Activated T-helper 2 cell treated with anti-CD3 and anti-CD28 coated beads, Interferon-gamma antibody, Interleukin-2, Interleukin-4, amounts not matched to agents 10 μg/mL and 5 μg/mL and 100 μg/mL, durations not matched to agents 14 hours and 24 hours and 36 hours (primary cell): ENCODE results near the gene MPC1. TPM values are rescaled to one million over a fixed set of nuclear protein-coding genes. Genes with fewer than 3 reads are reported as not detected.
"Not testable (repeated sequence)": the region's sequence is repeated elsewhere in the genome, so short reads cannot be mapped to it uniquely, and the experiment has no call there.

ENCODE experiments used
- DNase-seq: peaks from one replicate; pipeline ENCODE4 v3.0.0; 2021; ENCODE audit warnings: low spot score
- H3K27ac Mint-ChIP-seq: one replicate; pipeline ENCODE4 v1.8.0; 2021; ENCODE audit warnings: mixed read lengths
- H3K27me3 Mint-ChIP-seq: one replicate; pipeline ENCODE4 v1.8.0; 2021; ENCODE audit warnings: low read depth, mixed read lengths
- H3K36me3 Mint-ChIP-seq: one replicate; pipeline ENCODE4 v1.8.0; 2021; ENCODE audit warnings: low read depth, mixed read lengths
- H3K4me1 Mint-ChIP-seq: one replicate; pipeline ENCODE4 v1.8.0; 2021; ENCODE audit warnings: low read depth, mixed read lengths
- H3K4me3 Mint-ChIP-seq: one replicate; pipeline ENCODE4 v1.8.0; 2021; ENCODE audit warnings: low read depth, mild to moderate bottlenecking, moderate library complexity, mixed read lengths
- H3K9me3 Mint-ChIP-seq: one replicate; pipeline ENCODE4 v1.8.0; 2021; ENCODE audit warnings: mixed read lengths
- intact Hi-C: fragments of 100-400 bp; cut with micrococcal nuclease; formaldehyde crosslinking; loops from one replicate; pipeline ENCODE4 v1.15.1; 2023
- total RNA-seq: library from RNA; stranded (reverse); gene quantifications from 2 replicates; pipeline ENCODE4 v1.2.3, GENCODE V29; 2022

Gene MPC1
- total RNA-seq, 1 donor from 2014 or later, result 20.3 TPM

DNA sequence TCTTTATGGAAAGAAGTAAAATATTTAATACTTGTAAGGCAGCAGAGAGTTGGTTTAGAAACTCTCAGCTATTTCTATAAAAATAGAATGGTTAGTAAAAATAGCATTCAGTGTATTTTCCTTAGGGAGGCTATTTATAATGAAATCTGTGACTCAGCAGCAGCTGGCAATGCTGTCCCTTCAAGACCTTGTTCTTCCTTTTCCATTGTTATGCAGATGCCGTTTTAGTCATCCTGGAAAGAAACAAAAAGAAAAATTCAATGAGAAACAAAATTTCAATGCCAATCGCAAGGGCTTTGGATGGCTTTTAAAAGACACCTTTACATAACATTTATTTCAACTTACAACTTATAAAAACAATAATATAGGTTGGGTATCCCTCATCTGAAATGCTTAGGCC, 17.5 kb downstream of the MPC1 start:
- intact Hi-C loops, result no loop called here
- Mint-ChIP-seq H3K4me1 (no peaks in the 10 kb centered on the region), H3K27me3 (peaks cover under 1% of the 10 kb centered on the region), H3K9me3 (no peaks in the 10 kb centered on the region), H3K36me3 (peaks cover 2% of the 10 kb centered on the region), H3K4me3 (no peak overlapping the region), H3K27ac (no peak overlapping the region)
- no peak for DNase-seq

DNA sequence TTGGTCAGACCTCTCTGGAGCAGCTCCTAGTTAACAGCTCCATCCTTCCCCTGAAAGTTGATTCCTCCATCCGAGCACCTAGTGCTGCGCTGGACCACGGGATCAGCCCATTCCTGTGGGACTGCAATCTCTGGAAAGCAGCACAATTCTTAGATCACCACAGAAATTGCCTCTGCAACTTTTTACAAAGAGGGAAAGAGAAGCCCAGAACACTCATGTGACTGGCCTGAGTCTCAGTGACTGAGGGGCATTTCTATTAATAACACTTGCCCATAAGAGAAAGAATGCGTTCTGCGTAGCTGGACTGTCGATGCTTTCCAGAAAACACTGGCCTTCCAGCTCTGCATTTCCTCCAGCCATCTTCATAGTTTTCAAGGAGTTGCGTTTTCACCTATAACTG, 18.3 kb downstream of the MPC1 start:
- H3K4me3 Mint-ChIP-seq, result no peak overlapping the region
- intact Hi-C loops, result no loop called here

DNA sequence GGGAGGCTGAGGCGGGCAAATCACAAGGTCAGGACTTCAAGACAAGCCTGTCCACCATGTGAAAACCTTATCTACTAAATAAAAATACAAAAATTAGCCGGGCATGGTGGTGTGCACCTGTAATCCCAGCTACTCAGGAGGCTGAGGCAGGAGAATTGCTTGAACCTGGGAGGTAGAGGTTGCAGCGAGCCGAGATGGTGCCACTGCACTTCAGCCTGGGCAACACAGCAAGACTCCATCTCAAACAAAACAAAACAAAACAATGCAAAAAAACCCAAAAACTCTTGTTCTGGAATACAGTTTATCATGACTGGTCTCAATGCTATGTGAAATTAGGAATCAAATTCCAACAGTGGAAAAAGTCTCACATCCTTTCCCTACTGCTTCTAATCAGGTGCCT, 20.3 kb downstream of the MPC1 start:
- intact Hi-C loops, H3K27ac Mint-ChIP-seq, H3K4me1 Mint-ChIP-seq, H3K4me3 Mint-ChIP-seq, DNase-seq, H3K9me3 Mint-ChIP-seq, H3K36me3 Mint-ChIP-seq: not testable (repeated sequence)
- H3K27me3 Mint-ChIP-seq, result peaks cover 21% of the 10 kb centered on the region

More for the DNA sequence above, 18.3 kb downstream of the MPC1 start:
- DNase-seq, result no peak
- Mint-ChIP-seq H3K4me1 (no peaks in the 10 kb centered on the region), H3K9me3 (no peaks in the 10 kb centered on the region), H3K36me3 (peaks cover 2% of the 10 kb centered on the region), H3K27ac (no peak overlapping the region), H3K27me3 (peaks cover 8% of the 10 kb centered on the region)

DNA sequence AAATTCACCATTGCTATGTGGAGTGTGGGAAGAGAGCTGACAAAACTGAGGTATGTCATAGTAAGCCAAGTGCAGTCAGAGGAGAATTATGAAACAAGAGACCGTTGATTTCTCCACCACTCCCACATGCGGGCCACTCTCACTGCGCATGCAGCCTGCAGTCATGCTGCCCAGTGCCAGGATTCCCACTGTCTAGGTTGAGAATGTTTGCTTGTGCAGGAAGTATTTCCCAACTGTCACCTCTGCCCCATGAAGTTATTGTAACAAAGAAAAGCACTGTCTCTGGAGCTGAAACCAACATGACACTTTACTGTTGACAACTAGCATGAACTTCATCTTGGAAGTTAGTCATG, 21.7 kb downstream of the MPC1 start:
- peaks cover 4% of the 10 kb centered on the region for H3K9me3 Mint-ChIP-seq
- intact Hi-C loops, result no loop called here
- peaks cover 2% of the 10 kb centered on the region for H3K36me3 Mint-ChIP-seq
- no peak overlapping the region for H3K27ac Mint-ChIP-seq
- peaks cover 24% of the 10 kb centered on the region for H3K27me3 Mint-ChIP-seq
- H3K4me1 Mint-ChIP-seq, result no peaks in the 10 kb centered on the region
- H3K4me3 Mint-ChIP-seq, result no peak overlapping the region
- no peak for DNase-seq

DNA sequence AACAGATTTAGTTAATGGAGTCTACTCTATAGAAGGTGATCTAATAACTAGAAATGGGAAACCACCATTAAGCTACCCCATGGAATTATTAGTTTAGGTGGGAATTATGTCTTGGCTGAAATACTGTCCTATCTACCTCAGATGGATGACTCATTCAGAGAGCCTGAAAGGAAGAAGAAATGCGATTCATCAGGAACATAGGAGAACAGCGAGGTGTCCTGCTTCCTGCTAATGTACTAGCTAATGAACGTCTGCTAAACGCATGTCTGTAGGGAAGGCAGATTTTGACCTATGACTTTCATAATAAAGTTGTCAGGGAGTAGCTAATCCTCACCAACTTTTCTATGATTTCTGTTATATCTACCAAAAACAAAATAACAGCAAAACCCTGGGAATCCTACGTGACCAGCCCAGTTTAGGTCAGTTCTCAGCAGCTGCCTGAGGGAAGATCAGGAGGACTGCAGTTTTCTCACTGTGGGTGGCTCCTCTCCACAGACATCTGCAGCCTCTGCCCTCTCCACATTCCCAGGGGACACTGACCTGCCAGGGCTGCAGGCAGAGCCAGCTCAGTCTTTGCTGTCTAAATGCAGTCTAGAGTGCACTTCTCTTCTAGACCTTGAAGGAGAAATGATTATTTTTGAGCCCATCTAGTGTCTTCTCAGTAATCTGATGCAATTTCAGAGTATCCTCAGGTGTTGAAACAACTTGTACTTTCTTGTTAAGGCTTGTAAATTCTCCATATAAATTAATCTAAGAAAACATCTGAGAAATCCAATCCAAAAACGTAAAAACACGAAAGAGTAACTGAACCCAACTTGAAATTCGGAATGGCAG, 22.3 kb downstream of the MPC1 start:
- Mint-ChIP-seq H3K36me3 (no peaks in the 10 kb centered on the region), H3K27ac (no peak overlapping the region), H3K4me3 (no peak overlapping the region), H3K9me3 (peaks cover 4% of the 10 kb centered on the region), H3K27me3 (peaks cover 24% of the 10 kb centered on the region), H3K4me1 (no peaks in the 10 kb centered on the region)
- intact Hi-C loops, result no loop called here
- DNase-seq, result no peak

DNA sequence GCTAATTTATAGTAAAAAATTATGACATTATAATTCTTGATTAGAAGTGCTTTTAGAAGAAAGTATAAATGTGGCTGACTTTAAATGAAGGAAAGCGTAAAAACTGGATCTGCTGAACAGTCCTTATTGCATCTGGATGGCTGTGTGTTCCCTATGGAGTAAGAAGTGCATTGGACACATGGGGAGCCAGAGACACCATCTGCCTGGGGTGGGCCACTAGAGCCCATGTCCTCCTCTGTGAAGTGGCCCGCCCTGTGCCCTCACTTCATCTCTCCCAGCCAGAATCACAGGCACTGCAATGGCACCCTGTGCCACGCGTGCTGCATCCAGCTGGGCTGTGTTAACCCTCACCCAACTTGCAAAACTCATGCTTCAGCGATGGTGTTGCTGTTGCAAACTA, 27.2 kb downstream of the MPC1 start:
- no peak for DNase-seq
- H3K27me3 Mint-ChIP-seq, result peaks cover 42% of the 10 kb centered on the region
- no peaks in the 10 kb centered on the region for H3K36me3 Mint-ChIP-seq
- H3K4me1 Mint-ChIP-seq, result peaks cover 6% of the 10 kb centered on the region
- H3K27ac Mint-ChIP-seq, result no peak overlapping the region
- intact Hi-C loops, result no loop called here
- H3K4me3 Mint-ChIP-seq, result no peak overlapping the region
- peaks cover 15% of the 10 kb centered on the region for H3K9me3 Mint-ChIP-seq

DNA sequence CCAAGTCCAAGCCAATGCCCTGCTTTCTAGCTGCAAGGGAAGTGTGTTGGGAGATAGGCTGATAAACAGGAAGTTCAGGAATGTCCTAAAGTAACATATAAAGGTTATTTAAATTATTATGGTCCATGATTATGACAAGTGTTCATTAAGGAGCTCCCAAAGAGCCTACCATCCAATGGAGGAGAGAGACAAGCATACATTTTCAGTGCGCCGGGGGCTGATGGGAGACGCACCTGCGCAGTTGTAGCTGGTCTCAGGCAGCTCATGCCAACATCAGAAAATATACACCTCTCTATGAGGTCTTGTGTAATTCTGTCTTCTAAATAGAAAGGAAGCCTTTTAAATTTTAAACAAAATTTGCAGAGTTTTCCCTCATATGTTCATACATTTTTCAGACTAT, 27.8 kb downstream of the MPC1 start:
- Mint-ChIP-seq H3K4me3 (no peak overlapping the region), H3K4me1 (peaks cover 6% of the 10 kb centered on the region), H3K27ac (no peak overlapping the region), H3K36me3 (no peaks in the 10 kb centered on the region), H3K27me3 (peaks cover 39% of the 10 kb centered on the region), H3K9me3 (peaks cover 18% of the 10 kb centered on the region)
- intact Hi-C loops, result no loop called here
- no peak for DNase-seq

DNA sequence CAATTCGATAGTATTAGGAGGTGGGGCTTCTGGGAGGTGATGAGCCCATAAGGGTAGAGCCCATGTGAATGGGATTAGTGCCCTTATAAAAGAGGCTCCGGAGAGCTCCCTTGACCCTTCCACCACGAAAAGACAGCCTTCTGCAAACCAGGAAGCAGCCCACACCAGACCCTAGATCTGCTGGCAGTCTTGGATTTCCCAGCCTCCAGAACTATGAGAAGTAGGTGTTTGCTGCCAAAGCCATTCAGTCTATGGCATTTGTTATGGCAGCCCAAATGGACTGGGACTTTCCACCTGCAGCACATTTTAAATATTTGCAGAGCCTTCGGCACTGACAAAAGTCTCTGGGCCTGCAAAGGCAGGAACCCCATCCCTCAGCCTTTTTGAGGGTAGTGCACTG, 28.6 kb downstream of the MPC1 start:
- Mint-ChIP-seq H3K27me3 (peaks cover 31% of the 10 kb centered on the region), H3K4me3 (no peak overlapping the region), H3K9me3 (peaks cover 26% of the 10 kb centered on the region), H3K4me1 (peaks cover 6% of the 10 kb centered on the region), H3K27ac (no peak overlapping the region), H3K36me3 (peaks cover 4% of the 10 kb centered on the region)
- intact Hi-C loops, result no loop called here
- DNase-seq, result no peak

DNA sequence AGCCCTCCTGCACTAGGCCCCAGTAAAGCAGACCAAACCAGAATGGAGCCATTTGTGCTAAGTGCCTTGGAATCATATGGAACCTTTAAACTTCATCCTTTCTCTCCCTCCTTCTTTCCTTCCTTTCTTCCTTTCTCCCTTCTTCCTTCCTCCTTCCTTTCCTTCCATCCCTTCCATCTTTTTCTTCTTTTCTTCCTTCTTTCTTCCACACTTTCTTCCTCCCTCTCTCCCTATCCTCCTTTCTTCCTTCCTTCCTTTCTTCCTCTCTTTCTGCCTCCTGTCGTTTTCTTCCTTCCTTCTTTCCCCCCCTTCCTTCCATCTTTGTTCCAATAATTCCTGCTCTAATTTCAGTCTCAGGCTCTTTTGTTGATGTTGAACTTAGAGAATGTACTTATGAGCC, 29.2 kb downstream of the MPC1 start:
- peaks cover 26% of the 10 kb centered on the region for H3K9me3 Mint-ChIP-seq
- intact Hi-C loops, result no loop called here
- peaks cover 4% of the 10 kb centered on the region for H3K36me3 Mint-ChIP-seq
- no peak for DNase-seq
- H3K4me3 Mint-ChIP-seq, result no peak overlapping the region
- peaks cover 28% of the 10 kb centered on the region for H3K27me3 Mint-ChIP-seq
- H3K27ac Mint-ChIP-seq, result no peak overlapping the region
- peaks cover 6% of the 10 kb centered on the region for H3K4me1 Mint-ChIP-seq

DNA sequence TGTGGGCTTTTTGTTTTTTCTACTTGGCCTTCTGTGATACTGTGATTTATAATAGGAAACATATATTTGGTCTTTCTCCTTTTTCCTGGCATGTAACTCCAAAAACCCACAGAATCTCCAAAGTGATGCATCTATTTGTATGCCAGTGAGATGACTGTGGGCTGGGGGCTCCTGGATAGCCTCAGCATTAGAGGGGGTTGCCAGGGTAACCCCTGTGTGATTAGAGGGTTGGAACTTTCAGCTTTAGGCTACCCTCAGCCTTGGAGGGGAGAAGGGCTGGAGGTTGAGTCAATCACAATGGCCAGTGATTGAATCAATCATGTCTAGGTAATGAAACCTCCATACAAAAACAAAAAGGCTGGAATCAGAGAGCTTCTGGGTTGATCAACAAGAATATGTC, 29.8 kb downstream of the MPC1 start:
- H3K27ac Mint-ChIP-seq, result no peak overlapping the region
- peaks cover 27% of the 10 kb centered on the region for H3K9me3 Mint-ChIP-seq
- peaks cover 10% of the 10 kb centered on the region for H3K4me1 Mint-ChIP-seq
- H3K4me3 Mint-ChIP-seq, result no peak overlapping the region
- no peak for DNase-seq
- H3K27me3 Mint-ChIP-seq, result peaks cover 22% of the 10 kb centered on the region
- intact Hi-C loops, result no loop called here
- peaks cover 4% of the 10 kb centered on the region for H3K36me3 Mint-ChIP-seq

DNA sequence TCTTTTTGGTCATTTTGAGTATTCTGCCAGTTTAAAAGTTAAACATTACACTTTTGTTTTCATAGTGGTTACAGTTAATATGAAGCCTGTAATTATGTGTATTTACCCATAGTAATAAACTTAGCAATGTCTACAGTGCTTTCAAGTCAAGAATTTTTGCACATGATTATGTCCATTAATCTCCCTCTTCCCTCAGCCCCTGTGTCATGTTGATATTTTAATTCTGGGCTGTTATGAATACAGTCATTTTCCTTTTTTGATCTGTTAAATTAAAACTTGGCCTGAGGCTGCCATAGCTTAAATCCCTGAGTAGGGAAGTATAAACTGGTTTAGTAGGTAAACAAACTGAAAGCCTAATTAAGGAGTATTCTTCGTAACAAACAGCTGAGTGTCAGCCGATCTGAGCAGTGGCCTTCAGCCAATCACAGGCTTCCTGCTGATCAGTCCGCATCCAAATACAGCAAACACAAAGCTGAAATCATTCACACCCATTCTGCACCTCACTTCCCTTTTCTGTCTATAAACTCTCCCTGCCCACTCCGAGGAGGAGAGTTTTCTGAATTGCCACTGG, 30.9 kb downstream of the MPC1 start:
- no peak for DNase-seq
- peaks cover 4% of the 10 kb centered on the region for H3K36me3 Mint-ChIP-seq
- H3K27me3 Mint-ChIP-seq, result peaks cover 18% of the 10 kb centered on the region
- no peak overlapping the region for H3K4me3 Mint-ChIP-seq
- peaks cover 14% of the 10 kb centered on the region for H3K4me1 Mint-ChIP-seq
- H3K9me3 Mint-ChIP-seq, result peaks cover 29% of the 10 kb centered on the region
- no peak overlapping the region for H3K27ac Mint-ChIP-seq
- intact Hi-C loops, result no loop called here

DNA sequence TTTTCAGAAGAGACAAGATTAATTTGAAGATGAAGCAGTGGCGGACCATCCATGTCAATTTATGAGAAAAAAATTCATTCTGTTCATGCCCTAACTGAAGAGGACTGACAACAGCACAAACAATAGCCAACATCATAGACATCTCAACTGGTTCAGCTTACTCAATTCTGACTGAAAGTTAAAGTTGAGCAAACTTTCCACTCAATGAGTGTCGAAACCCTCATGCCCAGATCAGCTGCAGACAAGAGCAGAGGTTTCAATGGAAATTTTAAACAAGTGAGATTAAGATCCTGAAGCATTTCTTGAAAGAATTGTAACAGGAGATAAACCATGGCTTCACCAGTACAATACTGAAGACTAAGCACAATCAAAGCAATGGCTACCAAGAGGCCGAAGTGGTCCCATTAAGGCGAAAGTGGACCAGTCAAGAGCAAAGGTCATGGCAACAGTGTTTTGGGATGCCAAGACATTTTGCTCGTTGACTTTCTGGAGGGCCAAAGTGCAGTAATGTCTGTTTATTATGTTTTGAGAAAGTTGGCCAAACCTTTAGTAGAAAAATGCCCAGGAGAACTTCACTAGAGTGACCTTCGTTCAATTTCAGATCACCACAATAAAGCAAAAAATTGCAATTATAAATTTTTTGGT, 34.3 kb downstream of the MPC1 start:
- intact Hi-C loops, result no loop called here
- no peak overlapping the region for H3K4me3 Mint-ChIP-seq
- no peak for DNase-seq
- peaks cover 29% of the 10 kb centered on the region for H3K9me3 Mint-ChIP-seq
- H3K27me3 Mint-ChIP-seq, result peaks cover 17% of the 10 kb centered on the region
- peaks cover 4% of the 10 kb centered on the region for H3K36me3 Mint-ChIP-seq
- H3K27ac Mint-ChIP-seq, result peak overlapping the region; percentile 33
- H3K4me1 Mint-ChIP-seq, result peaks cover 14% of the 10 kb centered on the region

DNA sequence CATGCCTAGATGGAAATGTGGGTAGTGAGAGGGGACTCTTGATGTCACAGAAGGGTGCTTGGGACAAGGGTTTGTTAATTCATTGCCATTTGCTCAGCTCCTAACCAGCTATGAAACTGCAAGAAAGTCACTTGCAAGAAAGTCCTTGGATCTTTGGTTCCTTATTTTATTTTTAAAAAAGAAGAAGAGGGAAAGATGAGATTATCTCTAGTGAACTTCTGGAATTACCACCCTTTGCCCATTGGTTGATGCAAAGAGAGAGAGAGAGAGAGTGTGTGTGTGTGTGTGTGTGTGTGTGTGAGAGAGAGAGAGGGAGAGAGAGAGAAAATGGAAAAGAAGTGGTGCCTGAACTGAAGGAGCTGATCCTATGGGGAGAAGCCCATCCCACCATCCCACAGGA, 35.8 kb downstream of the MPC1 start:
- Mint-ChIP-seq H3K27me3 (peaks cover 6% of the 10 kb centered on the region), H3K27ac (no peak overlapping the region), H3K36me3 (peaks cover 4% of the 10 kb centered on the region), H3K9me3 (peaks cover 28% of the 10 kb centered on the region), H3K4me1 (peaks cover 14% of the 10 kb centered on the region), H3K4me3 (no peak overlapping the region)
- no peak for DNase-seq
- intact Hi-C loops, result no loop called here
